PC-3 (cell line): Measurements from ENCODE around the gene TMSB4X.

Experiments
- CTCF ChIP-seq: fragments of 300-600 bp; sonication (generic); conservative IDR thresholded peaks from 2 replicates; pipeline ENCODE4 v1.5.1; 2017; ENCODE audit warnings: antibody characterized with exemption, low read depth, mild to moderate bottlenecking, low read length
- EZH2 ChIP-seq: fragments of 300-600 bp; sonication (generic); IDR thresholded peaks from one replicate; pipeline ENCODE4 v1.6.1; 2017; ENCODE audit warnings: antibody characterized with exemption, mild to moderate bottlenecking, low read length; ENCODE audit not compliant: unreplicated experiment

DNA sequence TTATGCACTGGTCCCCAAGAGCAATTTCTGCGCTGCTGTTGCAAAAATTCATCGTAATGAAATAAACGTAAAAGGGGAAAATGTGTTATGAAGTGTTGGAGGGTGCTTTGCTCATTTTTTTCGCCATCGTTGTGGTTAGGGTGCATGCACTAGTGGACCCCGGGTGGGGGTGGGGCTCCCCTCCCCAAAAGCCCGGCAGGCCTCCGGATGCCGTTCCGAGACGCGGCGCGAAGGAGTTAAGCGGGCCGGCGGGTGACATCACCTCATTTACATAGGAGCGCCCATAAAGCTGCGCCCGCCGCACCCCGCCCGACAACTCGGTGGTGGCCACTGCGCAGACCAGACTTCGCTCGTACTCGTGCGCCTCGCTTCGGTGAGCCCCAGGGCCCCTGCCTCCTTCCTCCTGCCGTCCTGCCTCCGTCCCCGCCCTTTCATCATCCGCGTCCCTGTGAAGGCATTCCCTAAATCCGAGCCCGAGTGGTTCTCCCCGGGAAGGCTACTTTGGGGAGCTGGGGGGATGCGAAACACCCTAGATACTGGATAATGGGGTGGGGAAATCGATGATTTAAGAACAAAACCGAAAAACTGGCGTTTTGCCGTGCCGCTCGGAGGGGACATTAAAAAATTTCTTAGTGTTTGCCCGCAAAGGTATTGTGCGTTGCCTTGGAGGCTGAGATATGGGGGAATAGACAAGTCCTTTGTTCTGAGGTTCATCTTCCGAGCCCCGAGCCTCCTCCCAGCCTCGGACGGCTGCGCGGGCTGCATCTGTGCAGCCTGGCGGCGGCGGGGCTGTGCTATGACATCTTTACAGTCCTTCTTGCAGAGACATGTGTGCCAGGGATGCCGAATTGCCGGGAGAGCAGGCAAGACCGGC lies at the start of gene TMSB4X:
- no peak for TF ChIP-seq CTCF
- no peak for TF ChIP-seq EZH2
